D721Med (cell line): ENCODE data around the gene TMX2.

Experiments
- DNase-seq: peaks from one replicate; pipeline ENCODE4 v3.0.0; 2011; ENCODE audit warnings: low spot score; ENCODE audit not compliant: insufficient read length
- FAIRE-seq: peaks from 2 replicates; lab custom pipeline; 2011; peaks lifted over from hg19 to GRCh38; lab: Jason Lieb, UNC
- TF ChIP-seq, protein P1 (sequence below): IDR thresholded peaks from 2 replicates; pipeline ENCODE4 v1.5.1; 2012; ENCODE audit warnings: mild to moderate bottlenecking, control low read depth; ENCODE audit not compliant: insufficient read depth; ENCODE audit errors: missing control alignments

TMX2 gene

DNA sequence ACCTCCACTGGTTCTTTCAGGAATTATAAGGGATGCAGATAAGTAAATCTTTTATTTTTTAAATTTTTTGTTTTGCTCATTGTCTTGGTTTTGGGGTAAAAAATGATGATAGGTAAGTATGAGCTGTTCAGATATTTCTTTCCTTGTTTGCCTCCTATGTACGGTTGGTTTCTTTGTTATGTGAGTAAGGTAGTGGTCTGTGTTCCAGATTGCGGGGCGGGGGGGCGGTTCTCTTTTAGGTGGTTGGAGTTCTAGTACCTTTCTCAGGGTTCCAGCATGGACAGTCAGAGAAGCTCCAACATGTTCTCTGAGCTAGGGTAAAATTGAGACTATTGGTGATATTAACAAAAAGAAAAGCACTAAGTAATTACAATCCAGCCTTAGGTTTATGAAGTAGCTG lies 51.6 kb downstream of the TMX2 start:
- DNase-seq (no peak), FAIRE-seq (no peak)
- TF ChIP-seq, protein P1, sequence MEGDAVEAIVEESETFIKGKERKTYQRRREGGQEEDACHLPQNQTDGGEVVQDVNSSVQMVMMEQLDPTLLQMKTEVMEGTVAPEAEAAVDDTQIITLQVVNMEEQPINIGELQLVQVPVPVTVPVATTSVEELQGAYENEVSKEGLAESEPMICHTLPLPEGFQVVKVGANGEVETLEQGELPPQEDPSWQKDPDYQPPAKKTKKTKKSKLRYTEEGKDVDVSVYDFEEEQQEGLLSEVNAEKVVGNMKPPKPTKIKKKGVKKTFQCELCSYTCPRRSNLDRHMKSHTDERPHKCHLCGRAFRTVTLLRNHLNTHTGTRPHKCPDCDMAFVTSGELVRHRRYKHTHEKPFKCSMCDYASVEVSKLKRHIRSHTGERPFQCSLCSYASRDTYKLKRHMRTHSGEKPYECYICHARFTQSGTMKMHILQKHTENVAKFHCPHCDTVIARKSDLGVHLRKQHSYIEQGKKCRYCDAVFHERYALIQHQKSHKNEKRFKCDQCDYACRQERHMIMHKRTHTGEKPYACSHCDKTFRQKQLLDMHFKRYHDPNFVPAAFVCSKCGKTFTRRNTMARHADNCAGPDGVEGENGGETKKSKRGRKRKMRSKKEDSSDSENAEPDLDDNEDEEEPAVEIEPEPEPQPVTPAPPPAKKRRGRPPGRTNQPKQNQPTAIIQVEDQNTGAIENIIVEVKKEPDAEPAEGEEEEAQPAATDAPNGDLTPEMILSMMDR: no peak

DNA sequence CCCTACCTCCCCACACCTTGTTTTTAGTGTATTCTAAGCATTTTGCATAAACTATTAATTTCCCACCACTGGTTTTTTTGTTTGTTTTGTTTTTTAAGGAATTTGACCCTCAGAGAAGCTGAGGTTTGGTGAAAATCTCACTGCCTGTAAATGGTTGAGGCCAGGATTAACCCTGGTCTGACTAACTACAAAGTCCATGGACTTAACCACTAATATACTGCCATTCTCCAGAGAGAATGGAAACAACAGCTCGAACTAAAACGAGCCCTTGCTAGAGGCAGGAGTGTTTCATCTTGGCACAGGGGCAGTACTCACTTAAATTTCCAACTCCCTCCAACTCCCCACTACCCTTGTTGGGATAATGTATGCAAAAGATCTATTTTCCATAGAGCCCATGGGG lies 52.2 kb downstream of the TMX2 start:
- TF ChIP-seq, protein P1: no peak
- FAIRE-seq (no peak), DNase-seq (no peak)

DNA sequence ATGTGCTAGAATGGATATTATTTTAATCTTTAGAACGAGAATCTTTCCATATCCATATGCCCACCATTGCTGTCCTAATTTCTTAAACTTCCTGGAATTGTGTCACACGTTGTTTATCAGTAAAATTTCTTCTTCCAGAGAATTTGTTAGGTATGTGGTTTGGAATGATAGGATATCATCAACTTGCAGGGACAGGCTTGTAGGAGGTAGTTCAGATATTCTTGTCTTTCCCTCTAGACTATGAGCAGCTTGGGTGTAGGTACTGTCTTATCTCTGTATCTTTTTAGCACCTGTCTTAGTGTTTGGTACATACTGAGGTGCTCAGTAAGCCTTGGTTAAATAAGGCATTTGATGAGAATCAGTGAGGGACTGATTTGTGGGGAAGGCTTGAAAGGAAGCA lies 52.6 kb downstream of the TMX2 start:
- FAIRE-seq (no peak), DNase-seq (no peak)
- TF ChIP-seq, protein P1: no peak

DNA sequence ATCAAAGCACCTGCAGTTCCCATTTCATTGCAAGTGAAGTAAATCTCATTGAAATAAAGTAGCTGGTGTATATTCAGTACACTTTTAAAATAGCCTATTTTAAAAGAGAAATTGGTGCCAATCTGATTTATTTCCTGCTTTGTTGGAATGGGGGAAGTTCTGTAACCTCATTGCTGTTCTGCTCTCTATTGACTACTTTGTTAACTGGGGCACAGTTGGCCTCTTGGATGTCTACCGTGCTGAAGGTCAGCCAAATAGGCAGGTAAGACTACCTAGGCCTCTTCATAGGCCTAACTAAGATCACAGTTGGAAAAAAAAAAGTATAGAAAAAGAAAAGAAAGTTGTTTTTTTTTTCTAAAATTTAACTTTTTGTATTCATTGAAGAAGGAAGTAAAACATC lies 58.4 kb downstream of the TMX2 start:
- DNase-seq (no peak), FAIRE-seq (no peak)
- TF ChIP-seq, protein P1: no peak

DNA sequence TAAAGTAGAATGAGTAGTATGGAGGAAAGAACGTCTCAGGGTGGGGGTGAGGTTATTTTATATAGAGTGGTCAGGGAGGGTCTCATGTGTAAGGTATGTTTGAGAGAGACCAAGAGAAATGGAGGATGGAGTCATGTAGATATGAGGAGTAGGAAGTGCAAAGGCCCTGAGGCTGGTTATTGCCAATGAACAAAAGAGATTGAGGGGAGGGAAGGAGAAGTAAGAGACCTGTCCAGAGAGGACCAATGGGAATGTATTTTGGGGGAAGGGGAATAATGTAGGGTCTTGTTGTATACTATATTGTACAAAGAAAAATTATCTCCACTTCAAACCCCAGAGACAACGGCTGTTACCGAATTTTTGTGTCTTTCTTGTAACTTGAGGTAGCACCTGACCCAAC lies 59.0 kb downstream of the TMX2 start:
- DNase-seq: no peak
- no peak for FAIRE-seq
- TF ChIP-seq, protein P1: no peak

DNA sequence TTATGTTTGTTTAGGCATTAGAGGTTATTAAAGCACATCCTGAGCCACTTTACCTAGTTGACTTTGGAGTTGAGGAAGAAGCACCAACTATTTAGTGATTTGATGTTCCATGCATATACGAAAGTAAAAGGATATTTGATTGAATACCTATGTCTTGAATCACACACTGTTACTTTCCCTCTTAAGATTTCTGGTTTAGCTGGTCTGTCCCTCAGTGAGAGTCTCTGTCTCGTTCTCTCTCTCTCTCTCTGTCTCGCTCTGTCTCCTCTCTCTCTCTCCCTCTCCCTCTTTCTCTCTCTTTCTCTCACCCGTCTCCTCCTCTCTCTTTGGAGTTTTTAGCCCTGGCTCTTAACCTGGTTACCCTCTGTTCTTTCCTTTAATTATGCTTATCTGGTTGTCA lies 60.2 kb downstream of the TMX2 start:
- TF ChIP-seq, protein P1: no peak
- FAIRE-seq (no peak), DNase-seq (no peak)

DNA sequence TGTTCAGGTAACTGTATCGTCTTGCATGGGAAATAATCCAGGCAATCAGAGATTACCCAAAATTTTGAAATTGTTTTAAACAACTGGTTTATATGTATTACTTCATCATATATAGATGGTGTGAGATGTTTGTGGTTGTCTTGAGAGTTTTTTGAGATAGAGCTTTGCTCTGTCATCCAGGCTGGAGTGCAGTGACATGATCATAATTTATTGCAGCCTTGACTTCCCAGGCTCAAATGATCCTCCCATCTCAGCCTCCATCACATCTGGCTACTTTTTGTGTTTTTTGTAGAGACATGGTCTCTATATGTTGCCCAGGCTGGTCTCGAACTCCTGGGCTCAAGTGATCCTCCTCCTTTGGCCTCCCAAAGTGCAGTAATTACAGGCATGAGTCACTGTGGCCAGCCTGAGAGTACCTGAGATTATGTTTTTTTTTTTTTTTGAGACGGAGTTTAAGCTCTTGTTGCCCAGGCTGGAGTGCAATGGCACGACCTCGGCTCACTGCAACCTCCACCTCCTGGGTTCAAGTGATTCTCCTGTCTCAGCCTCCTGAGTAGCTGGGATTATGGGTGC lies 60.7 kb downstream of the TMX2 start:
- FAIRE-seq (no peak), DNase-seq (no peak)
- TF ChIP-seq, protein P1: no peak
